Left lobe of liver (tissue), 2 donors: Measurements from ENCODE around the gene KLK4. TPM values are rescaled to one million over a fixed set of nuclear protein-coding genes. Genes with fewer than 3 reads are reported as not detected.

Source experiments
- ATAC-seq: fragments of 200-7000 bp; cut with Tn5 transposase; one replicate; pipeline ENCODE4 v1.9.1; 2020; ENCODE audit warnings: mild to moderate bottlenecking, moderate library complexity
- DNase-seq: peaks from one replicate; pipeline ENCODE4 v3.0.0-alpha.2; 2020; ENCODE audit warnings: low spot score
- total RNA-seq: library from RNA; stranded (reverse); gene quantifications from one replicate; pipeline ENCODE4 v1.2.1, GENCODE V29; 2021
- donor health status: DM: no; HTN: no; CAD: no; lungs with moderate emphysema.
- donor health status: DM: no; HTN: yes; CAD: no.

KLK4 gene, protein sequence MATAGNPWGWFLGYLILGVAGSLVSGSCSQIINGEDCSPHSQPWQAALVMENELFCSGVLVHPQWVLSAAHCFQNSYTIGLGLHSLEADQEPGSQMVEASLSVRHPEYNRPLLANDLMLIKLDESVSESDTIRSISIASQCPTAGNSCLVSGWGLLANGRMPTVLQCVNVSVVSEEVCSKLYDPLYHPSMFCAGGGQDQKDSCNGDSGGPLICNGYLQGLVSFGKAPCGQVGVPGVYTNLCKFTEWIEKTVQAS
- not detected for total RNA-seq

DNA sequence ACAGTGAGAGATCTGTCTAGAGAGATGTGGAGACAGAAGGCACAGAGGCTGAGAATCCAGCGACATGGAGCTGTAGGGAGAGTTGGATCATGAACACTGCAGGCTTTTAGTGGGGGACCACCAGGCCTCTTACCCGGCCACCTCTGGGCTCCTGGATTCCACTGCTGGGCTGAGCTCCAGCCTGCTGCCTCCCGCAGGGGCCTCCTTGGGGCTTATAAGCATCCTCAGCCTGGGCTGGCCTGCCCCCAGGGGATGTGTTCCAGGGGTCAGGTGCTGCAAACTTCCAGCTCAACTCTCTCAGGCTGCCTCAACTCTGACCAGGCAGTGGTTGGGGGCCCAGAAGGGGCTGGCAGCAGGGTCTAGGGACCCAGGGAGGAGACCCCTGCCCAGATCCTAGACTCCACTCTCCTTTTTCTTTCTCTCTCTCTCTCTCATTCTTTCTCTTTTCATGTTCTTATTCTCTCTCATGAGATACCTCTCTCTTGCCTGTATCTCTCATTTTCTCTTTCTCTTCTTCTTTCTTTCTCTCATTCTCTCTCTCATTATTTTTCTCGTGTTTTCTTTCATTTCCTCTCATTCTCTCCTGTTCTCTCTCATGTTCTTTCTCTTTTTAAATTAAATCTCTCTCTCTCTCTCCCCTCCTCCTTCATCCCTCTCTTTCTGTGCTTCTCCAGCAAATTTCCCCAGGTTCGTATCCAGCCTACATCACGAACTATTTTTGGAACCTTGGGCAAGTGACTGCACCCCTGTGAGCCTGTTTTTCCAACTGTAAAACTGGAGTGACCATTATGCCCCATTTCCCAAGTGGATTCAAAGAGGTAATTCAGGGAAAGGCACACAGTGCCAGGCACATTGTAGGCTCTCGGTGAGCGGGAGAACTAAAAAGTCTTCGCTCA is at the start of gene KLK4:
Gene KLK4 (minus strand): TSS at position 190 of the 896 bp plus-strand sequence. CDS start 657 bp downstream, outside the sequence.
- ATAC-seq (no peak), DNase-seq (no peak)

DNA sequence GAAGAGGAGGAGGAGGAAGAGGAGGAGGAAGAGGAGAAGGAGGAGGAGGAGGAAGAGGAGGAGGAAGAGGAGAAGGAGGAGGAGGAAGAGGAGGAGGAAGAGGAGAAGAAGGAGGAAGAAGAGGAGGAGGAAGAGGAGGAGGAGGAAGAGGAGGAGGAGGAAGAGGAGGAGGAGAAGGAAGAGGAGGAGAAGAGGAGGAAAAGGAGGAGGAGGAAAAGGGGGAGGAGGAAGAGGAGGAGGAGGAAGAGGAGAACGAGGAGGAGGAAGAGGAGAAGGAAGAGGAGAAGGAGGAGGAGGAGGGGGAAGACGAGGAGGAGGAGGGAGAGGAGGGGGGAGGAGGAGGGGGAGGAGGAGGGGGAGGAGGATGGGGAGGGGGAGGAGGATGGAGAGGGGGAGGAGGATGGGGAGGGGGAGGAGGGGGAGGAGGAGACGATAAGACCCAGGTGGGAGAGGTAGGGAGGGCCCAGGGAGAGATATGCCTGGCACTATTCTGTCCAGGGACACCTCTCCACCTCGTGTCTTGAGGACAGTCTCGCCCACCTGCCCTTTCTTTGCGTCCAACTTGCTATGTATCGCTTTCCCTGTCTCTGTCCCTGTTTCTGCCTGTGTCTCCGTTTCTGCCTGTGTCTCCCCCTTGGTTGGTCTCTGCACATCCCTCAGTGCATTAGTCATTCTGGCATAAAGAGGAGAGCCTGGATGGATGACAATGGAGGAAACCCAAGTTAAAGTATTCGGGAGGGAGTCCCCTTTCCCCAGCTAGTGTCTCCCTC is 48.7 kb upstream of the KLK4 start:
- no peak for DNase-seq
- ATAC-seq = no peak

DNA sequence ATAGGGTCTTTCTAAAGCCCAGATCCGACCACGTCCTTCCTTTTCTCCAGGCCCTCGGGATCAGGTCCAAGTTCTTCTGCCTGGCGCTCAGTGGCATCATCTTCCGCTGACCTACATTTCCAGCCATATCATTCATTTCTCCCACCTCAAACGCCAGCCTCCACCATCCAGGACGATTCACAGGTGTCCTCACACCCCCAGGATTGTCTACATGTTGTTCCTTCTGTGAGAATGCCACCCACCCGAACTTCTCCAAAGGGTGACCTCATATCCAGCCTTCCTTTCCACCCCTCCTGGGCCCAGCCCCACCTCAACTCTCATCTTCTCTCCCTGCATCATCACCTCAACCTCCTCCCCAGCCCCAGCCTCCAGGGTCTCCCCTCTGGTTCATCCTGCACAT is 46.4 kb upstream of the KLK4 start:
- DNase-seq (no peak), ATAC-seq (no peak)

DNA sequence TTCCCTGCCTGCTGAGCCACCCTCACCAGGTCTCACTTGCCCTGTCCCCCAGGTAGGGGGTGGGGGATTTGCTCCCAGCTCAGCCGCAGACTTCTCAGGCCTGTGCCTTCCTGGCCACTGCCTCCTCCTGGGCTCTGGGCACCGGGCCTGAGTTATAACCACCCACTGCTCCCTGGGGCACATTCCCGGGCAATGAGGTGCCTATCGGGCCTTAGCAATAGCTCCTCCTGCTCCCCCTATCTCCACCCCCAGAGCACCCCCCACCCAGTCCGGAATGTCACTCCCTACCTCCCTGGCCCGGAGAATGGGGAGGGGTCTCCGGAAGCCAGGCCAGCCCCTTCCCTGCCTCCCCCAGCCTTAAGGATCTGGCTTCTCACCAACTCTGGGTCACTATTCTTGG is 41.7 kb upstream of the KLK4 start, which contains the start of gene KLK5:
Gene KLK5 (minus strand): TSS at position 129 of the 400 bp plus-strand sequence. CDS start 381 bp downstream, outside the sequence.
- DNase-seq = no peak
- no peak for ATAC-seq

DNA sequence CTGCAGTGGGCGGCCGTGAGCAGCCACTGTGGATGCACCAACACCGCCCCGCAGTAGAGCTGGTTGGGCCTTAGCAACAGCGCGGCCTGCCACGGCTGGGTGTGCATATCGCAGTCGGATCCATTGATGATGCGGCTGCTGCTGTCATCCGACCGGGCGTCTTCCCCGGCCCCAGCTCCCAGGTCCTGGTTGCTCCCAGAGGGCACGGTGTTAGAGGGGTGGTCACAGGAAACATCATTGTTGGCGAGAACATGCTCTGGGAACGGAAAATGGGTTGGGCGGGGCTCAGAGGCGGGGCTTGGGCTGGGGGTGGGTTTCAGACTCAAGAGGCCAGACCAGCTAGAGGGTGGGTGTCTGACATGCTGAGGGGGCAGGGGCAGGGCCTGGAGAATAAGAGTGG is 38.7 kb upstream of the KLK4 start:
- DNase-seq (no peak), ATAC-seq (no peak)

DNA sequence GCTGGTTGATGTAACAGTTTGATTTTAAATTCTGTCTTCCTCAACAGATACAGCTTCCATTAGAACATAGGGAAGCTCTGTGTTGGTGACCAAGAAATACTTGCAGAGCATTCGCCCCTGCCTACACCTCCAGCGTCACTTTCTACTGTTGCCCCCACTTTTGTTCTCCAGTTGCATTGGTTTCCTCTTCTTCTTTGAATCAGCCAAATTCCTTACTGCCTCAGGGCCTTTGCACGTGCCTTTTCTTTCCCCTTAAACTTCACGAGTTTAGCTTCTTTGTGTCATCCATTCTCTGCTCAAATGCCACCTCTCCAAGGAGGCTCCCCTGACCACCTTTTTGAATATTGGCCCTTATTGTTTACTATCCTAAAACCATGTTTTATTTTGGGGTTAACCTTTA is 35.9 kb upstream of the KLK4 start:
- no peak for DNase-seq
- no peak for ATAC-seq

DNA sequence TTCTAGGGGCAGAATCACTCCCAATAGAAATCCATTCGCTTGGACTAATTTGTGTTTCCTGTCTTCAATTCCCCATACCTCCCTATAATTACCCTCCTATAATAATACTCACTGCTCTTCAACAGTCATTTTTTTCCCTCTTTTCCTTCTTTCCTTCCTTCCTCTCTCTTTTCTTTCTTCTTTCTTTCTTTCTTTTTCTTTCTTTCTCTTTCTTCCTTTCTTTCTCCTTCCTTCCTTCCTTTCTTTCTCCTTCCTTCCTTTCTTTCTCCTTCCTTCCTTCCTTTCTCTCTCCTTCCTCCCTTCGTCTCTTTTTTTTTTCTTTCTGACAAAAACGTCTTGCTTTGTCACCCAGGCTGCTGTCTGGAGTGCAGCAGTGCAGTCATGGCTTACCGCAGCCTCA is 33.6 kb upstream of the KLK4 start:
- ATAC-seq (no peak), DNase-seq (no peak)

DNA sequence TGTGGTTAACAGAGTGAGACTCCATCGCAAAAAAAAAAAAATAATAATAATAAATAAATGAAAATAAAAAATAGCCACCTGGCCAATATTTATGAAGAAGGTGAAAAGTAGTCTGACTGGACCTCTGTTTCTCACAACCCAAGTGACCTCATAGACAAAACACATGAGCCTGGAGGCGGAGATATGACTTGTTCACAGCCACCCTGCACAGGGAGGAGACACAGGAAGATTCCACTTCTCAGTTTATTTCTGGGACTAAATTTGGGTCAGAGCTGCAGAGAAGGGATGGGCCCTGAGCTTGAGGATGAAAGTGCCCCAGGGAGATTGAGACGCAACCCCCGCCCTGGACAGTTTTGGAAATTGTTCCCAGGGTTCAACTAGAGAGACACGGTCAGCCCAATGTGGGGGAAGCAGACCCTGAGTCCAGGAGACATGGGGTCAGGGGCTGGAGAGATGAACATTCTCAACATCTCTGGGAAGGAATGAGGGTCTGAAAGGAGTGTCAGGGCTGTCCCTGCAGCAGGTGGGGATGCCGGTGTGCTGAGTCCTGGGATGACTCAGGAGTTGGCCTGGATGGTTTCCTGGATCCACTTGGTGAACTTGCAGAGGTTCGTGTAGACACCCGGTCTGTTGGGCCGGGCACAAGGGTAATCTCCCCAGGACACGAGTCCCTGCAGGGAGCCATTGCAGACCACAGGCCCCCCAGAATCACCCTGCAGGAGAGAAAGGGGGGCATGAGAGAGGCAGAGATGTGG is 32.1 kb upstream of the KLK4 start:
- DNase-seq (no peak), ATAC-seq (no peak)

DNA sequence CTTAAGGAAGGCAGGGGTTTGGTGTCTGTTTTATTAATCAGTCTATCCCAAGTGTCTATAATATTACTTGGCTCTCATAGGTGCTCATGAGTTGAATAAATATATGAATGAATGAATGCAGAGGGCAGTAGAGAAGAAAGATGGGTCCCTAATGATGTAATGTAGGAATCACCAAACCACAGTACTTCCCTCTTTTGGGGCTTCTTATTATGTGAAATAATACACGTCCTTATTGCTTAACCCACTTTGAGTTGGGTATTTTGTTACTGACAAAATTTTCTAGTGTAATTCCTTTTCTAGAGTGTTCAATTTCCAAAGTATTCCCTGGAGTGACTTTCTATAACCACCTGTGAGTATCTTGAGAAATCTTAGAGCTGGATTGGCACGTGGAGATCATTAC is 28.4 kb upstream of the KLK4 start:
- no peak for ATAC-seq
- no peak for DNase-seq

DNA sequence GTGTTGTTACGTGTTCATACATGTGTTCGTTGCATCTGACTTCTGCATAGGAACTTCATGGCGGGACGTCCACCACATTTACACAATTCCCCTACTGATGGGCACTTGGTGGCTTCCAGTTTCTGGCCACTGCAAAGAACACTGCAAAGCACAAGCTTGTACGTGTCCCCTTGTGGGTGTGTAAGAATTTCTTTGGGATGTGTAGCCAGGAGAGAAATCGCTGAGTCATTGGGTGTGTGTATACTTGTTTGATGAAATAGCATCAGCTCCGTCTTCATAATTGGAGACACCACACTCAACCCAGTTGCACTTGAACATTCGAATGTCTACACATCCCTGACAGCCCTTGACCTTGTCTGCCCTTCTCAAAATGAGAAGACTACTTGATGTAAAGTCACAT is 22.4 kb upstream of the KLK4 start:
- ATAC-seq (no peak), DNase-seq (no peak)

DNA sequence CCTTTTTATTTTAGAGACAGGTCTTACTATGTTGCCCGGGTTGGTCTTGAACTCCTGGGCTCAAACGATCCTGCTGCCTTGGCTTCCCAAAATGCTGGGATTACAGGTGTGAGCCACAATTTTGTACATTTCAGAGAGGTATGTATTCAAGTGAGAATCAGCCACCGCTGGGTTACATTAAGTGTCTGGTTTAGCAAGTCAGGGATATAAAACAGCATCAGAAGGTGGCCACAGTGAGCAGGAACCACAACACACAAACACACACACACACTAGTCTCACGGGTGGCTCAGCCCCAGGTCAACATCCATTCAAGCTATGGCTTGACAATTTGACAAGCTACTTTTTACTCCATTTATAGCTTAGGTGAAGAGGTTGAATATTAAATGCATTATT is 21.5 kb upstream of the KLK4 start:
- ATAC-seq (no peak), DNase-seq (no peak)

DNA sequence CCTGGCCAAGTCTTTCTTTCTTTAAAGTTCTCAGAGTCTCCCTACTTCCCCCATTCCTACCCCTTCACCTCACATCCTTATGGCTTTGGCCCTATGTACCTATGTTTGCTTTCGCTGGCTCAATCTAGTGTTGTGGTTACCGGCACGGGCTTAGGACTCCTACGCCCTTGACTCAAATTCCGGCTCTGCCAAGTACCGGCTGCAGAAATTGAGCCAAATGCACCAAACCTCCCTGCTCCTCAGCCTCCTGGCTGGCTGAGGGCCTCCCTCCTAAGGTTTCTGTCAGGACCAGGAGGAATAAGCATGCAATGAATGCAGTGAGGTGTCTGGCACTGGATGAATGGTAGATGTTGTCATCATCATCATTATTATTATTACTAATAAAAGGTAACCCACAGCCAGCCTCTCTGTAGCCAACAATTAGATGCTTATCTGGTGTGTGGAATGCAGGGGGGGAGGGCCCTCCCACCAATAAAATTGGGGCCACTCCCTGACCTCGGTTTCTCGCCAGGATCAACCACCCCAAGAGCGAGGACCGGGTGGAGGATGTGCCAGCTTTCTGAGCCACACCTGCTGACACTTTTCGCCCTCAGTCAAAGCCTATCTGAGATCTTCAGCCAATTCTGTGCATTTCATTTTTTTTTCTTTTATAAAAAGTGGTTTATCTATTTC is 21.0 kb upstream of the KLK4 start:
- ATAC-seq (no peak), DNase-seq (no peak)

DNA sequence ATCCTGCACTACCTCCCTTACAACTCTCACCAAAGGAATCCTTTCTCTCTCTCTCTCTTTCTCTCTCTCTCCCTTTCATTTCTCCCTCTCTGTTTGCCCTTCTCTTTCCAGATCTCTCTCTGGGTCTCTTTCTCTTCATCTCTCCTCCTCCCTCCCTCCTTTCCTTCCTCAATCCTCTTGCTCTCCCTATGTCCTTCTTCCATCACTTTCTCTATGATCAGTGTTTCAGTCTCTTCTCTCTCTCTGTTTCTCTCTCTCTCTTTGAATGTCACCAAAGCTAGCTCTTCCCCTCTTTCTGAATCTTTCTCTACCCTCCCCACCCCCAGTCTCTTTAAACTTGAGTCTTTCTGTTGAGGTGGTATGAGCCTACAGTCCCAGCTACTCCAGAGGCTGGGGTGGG is 19.8 kb upstream of the KLK4 start:
- ATAC-seq (no peak), DNase-seq (no peak)

DNA sequence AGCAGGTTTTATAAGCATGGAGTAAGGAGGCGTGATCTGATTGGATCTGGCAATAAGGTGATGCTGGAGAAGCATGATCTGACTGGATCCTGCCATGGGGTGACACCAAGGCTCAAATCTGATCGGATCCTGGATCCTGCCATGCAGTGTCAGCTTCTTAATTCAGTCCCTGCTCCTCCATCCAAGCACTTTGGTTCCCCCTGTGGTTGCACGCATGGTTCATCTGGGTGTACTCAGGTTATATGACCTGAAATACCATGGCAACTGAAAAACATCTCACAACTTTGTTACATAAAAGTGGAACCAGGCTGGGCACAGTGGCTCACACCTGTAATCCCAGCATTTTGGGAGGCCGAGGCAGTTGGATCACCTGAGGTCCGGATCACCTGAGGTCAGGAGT is 17.6 kb upstream of the KLK4 start:
- ATAC-seq = no peak
- no peak for DNase-seq

DNA sequence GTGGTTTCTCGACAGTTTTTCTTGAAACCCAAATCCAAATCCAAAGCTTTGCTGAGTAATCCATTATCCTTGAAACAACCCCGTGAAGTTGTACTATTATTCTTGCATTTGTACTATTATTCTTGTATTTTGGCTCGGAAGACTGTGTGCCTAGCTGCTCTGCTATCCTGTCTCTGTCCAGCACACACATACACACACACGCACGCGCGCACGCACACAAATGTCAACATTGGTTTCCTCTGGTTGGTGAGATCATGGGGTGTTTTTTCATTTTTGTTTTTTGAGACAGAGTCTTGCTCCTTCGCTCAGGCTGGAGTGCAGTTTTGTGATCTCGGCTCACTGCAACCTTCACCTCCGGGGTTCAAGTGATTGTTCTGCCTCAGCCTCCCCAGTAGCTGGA is 14.9 kb upstream of the KLK4 start:
- DNase-seq = no peak
- no peak for ATAC-seq

DNA sequence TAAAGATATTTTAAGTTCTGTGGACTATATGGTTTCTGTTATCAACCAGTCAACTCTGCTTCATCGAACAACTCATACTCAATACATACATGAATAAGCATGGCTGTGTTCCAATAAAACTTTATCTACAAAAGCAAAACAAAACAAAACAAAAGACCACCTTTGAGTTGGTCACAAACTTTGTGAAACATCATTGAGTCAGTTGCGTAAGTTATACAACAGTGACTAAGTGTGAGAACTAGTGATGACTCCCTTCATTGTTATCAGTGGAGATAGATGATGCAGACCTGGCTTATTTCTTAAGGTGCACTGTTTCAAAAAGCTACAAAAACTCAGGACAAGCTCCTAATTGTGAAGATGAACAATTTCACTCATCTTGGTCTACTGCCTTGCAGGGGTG is 14.5 kb upstream of the KLK4 start:
- DNase-seq = no peak
- ATAC-seq = no peak

DNA sequence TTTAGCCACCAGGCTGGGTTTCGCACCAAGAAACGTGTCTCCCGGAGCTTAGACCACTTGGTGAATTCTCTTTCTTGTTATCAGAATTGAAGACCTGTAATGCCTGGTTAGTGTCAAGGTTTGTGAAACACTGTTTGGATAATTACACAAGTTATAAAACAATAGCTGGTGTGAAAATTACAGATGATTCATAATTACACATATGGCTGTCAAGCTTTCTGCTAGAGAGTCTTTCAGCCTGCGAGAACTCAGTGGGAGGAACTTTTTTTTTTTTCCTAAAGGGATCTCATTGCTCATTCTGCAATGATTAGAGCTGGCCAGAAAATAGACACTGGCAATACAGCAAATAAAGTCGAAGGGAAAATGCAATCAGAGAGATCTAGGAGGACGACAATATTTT is 13.4 kb upstream of the KLK4 start:
- ATAC-seq = no peak
- DNase-seq = no peak

DNA sequence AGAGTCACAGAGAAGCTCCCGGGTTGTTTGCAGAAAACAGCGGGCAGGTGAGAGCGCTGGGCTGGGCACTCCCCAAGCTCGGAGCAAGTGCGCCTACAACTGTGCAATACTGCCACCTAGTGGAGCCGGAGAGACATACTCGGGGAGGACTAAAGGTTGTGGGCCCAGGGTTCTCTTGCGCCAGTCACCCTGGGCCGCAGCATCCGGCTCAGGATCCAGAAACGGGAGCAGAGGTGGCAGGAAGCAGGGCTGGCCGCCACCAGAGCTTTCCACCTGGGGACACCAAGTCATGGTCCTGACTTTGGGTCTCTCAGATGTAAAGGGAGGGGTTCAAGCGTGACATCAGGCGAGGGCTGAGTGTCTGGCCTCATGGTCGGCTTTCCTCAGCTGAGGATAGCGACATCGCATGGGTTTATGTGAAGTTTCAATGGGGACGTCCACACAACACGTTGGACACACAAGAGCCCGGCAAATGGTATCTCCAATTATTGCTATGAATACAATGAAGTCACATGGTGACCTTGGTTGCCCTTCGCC is 11.2 kb upstream of the KLK4 start:
- DNase-seq = peak; percentile 74
- ATAC-seq = peak; percentile 100

DNA sequence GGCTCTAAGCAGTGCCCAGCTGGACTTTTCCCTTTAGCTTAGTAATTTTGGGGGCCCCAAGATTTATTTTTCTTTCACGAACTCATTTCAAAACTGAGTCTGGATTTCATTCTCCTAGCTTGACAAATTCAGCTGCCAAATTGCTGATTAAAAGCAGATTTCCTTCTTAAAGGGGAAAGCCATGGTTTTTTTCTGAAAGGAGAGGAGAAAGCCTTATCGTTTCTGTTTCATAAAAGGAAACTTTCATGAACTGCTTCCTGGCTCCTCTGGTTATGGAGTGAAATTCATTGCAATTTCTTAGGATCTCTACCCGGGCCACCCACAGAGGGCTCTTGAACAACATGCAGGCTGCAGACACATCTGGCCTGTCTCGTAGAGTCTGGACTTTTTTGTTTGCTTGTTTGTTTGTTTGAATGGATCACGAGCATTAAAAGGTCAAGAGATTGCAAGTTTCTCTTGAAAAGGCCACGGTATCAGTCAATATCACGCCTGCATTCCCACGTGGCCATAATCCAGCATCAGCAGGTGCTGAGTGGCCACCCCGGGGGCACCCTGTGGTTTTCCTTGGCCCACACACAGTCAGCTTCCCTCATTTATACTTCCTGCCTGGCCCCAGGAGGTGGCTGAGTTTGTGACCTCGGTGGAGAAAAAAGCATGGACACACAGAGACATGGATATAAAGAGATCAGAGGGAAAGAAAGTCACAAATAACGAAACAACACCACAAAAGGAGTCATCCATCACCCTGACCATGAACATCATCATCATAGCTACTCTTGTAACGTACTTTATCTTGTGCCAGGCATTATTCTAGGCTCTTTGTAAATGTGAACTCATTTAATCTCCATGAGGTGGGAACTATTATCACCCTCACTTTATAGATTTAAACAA is 10.5 kb upstream of the KLK4 start:
- DNase-seq (no peak), ATAC-seq (no peak)
